ENCODE data around the gene GRK3. TPM values are rescaled to one million over a fixed set of nuclear protein-coding genes. Genes with fewer than 3 reads are reported as not detected.

The GRK3 gene
- total and polyA plus RNA-seq, 10 of the 15 experiments (the other 5 are each of a cell fraction or from before 2014, with no cell fraction given), result 3.1 to 35.1 (median 14.7) TPM

- Histone ChIP-seq H3K36me3 (ENCODE audit: control insufficient read depth in 2 of 2, insufficient read depth in 2 of 2, low read length in 1 of 2) (peaks cover 4% of the 10 kb centered on the region in 2 experiments; a peak in 3 of 4 replicates), H3K4me1 (ENCODE audit: control insufficient read depth, insufficient read depth, low read length) (no peaks in the 10 kb centered on the region), H3K27me3 (replicated peaks in 1 of 2; ENCODE audit: control insufficient read depth in 2 of 2, insufficient read depth in 2 of 2, low read length in 1 of 2) (no peaks in the 10 kb centered on the region), H3K4me2 (ENCODE audit: control insufficient read depth, insufficient read depth) (no peak overlapping the region), H3K4me3 (no peak overlapping the region), H4K20me1 (ENCODE audit: control insufficient read depth, insufficient read depth) (no peaks in the 10 kb centered on the region), H3K79me2 (ENCODE audit: control insufficient read depth, insufficient read depth, low read length) (no peaks in the 10 kb centered on the region), H2AFZ (ENCODE audit: control insufficient read depth, low read depth, low read length) (no peak overlapping the region), H3K9me3 (replicated peaks; ENCODE audit: control insufficient read depth, insufficient read depth, low read length) (no peaks in the 10 kb centered on the region), H3K9ac (ENCODE audit: control insufficient read depth, insufficient read depth, low read length) (no peak overlapping the region), H3K27ac (ENCODE audit: control insufficient read depth, insufficient read depth) (no peak overlapping the region)
- ChIA-PET POLR2A (interaction anchor here (1.0 kb wide), 1 partner anchor 85 kb away, joined by 3 read pairs; no protein-coding TSS in a partner anchor), CTCF (no interaction called here), SMC1A (ENCODE audit: uncharacterized antibody, unreplicated experiment) (no interaction called here), RAD21 (ENCODE audit: unreplicated experiment) (no interaction called here)
- ATAC-seq (no peak), DNase-seq (ENCODE audit: low read depth, low spot score) (no peak), FAIRE-seq (no peak)
- no TSS peak for BruUV-seq (replicated peaks)
- in situ Hi-C loops (cut with MboI) (no loop called here), intact Hi-C loops (cut with micrococcal nuclease; ENCODE audit: unreplicated experiment) (no loop called here)
- TF ChIP-seq ZZZ3 (IDR thresholded peaks at IDR 0.05; ENCODE audit: control insufficient read depth, insufficient read length, low read depth) (no peak), MTA3 (IDR thresholded peaks at IDR 0.05; ENCODE audit: borderline replicate concordance, low read length) (no peak)
- WGBS (ENCODE audit: insufficient coverage, insufficient replicate concordance, low lambda C conversion rate, missing lambda C conversion rate), result 100% methylated on average over 5 of the region's 5 CpGs
These were observed 109.2 kb downstream of the GRK3 start for GRCh38 chr22:25673713-25674112.

DNA sequence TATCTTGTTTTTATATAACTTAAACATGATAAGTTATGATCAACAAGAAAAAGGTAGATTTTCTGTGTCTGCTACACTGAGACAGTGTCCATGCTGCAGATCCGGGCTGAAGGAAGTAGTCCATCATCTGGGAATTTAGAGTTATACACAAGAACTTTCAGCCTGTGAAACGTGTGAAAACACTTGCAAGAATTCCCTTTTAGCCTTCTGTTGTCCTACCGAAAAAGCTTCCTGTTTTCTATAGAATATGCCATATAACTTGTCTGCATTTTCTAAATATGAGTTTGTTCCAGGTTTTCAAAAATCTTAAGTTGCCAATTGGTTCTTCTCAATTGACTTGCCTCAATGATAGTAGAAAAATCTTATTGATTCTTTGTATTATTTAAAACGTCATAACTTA is 113.2 kb downstream of the GRK3 start:
- intact Hi-C loops (cut with micrococcal nuclease; ENCODE audit: unreplicated experiment) (no loop called here), in situ Hi-C loops (cut with MboI) (no loop called here)
- no peak overlapping the region for H3K27ac ChIP-seq (ENCODE audit: control insufficient read depth, insufficient read depth)
- H4K20me1 ChIP-seq (ENCODE audit: control insufficient read depth, insufficient read depth), result no peaks in the 10 kb centered on the region
- ATAC-seq (no peak), DNase-seq (ENCODE audit: low read depth, low spot score) (no peak), FAIRE-seq (no peak)
- H3K9me3 ChIP-seq (replicated peaks; ENCODE audit: control insufficient read depth, insufficient read depth, low read length), result no peaks in the 10 kb centered on the region
- no peaks in the 10 kb centered on the region for H3K79me2 ChIP-seq (ENCODE audit: control insufficient read depth, insufficient read depth, low read length)
- H3K36me3 ChIP-seq (ENCODE audit: control insufficient read depth in 2 of 2, insufficient read depth in 2 of 2, low read length in 1 of 2), result peaks cover 7 to 9% of the 10 kb centered on the region in 2 experiments
- RAD21 ChIA-PET (ENCODE audit: unreplicated experiment), result no interaction called here
- POLR2A ChIA-PET, result no interaction called here
- H3K4me3 ChIP-seq, result no peak overlapping the region
- CTCF ChIA-PET, result interaction anchor here (1.3 kb wide), 1 partner anchor 134 kb away, joined by 3 read pairs; no protein-coding TSS in a partner anchor
- WGBS (ENCODE audit: insufficient coverage, insufficient replicate concordance, low lambda C conversion rate, missing lambda C conversion rate), result 94% methylated on average over 4 of the region's 4 CpGs
- no peak overlapping the region for H3K9ac ChIP-seq (ENCODE audit: control insufficient read depth, insufficient read depth, low read length)
- no peaks in the 10 kb centered on the region for H3K27me3 ChIP-seq (replicated peaks in 1 of 2; ENCODE audit: control insufficient read depth in 2 of 2, insufficient read depth in 2 of 2, low read length in 1 of 2)
- H2AFZ ChIP-seq (ENCODE audit: control insufficient read depth, low read depth, low read length), result no peak overlapping the region
- SMC1A ChIA-PET (ENCODE audit: uncharacterized antibody, unreplicated experiment), result interaction anchor here (1.2 to 2.5 kb wide), 2 partner anchors 11 kb away, joined by 3 to 7 read pairs; no protein-coding TSS in a partner anchor
- H3K4me2 ChIP-seq (ENCODE audit: control insufficient read depth, insufficient read depth), result no peak overlapping the region
- BruUV-seq (replicated peaks), result no TSS peak
- TF ChIP-seq ZBED1 (IDR thresholded peaks at IDR 0.05; ENCODE audit: borderline replicate concordance), result no peak
- no peak for TF ChIP-seq PAX5 (IDR thresholded peaks at IDR 0.05; ENCODE audit: borderline replicate concordance, low read depth, low read length)
- no peak for TF ChIP-seq SPI1 (IDR thresholded peaks at IDR 0.05; ENCODE audit: borderline replicate concordance, insufficient read depth, low read depth, low read length)
- TF ChIP-seq, protein P1, sequence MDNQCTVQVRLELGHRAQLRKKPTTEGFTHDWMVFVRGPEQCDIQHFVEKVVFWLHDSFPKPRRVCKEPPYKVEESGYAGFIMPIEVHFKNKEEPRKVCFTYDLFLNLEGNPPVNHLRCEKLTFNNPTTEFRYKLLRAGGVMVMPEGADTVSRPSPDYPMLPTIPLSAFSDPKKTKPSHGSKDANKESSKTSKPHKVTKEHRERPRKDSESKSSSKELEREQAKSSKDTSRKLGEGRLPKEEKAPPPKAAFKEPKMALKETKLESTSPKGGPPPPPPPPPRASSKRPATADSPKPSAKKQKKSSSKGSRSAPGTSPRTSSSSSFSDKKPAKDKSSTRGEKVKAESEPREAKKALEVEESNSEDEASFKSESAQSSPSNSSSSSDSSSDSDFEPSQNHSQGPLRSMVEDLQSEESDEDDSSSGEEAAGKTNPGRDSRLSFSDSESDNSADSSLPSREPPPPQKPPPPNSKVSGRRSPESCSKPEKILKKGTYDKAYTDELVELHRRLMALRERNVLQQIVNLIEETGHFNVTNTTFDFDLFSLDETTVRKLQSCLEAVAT (IDR thresholded peaks at IDR 0.05), result no peak
- no peak for TF ChIP-seq ATF7 (IDR thresholded peaks at IDR 0.05; ENCODE audit: low read depth)
- no peak for TF ChIP-seq RAD21 (IDR thresholded peaks at IDR 0.05; ENCODE audit: insufficient read depth, low read depth, low read length)
- TF ChIP-seq CUX1 (IDR thresholded peaks at IDR 0.05; ENCODE audit: insufficient replicate concordance, low read depth, low read length), result no peak
- no peaks in the 10 kb centered on the region for H3K4me1 ChIP-seq (ENCODE audit: control insufficient read depth, insufficient read depth, low read length)

Data from GM12878 (cell line).